Measurements from ENCODE around the gene ASB18. TPM values are rescaled to one million over a fixed set of nuclear protein-coding genes. Genes with fewer than 3 reads are reported as not detected.

Gene ASB18
- total and polyA plus RNA-seq, 2 of the 8 experiments (the other 6 are each of a cell fraction or from before 2014, with no cell fraction given), result not detected

DNA sequence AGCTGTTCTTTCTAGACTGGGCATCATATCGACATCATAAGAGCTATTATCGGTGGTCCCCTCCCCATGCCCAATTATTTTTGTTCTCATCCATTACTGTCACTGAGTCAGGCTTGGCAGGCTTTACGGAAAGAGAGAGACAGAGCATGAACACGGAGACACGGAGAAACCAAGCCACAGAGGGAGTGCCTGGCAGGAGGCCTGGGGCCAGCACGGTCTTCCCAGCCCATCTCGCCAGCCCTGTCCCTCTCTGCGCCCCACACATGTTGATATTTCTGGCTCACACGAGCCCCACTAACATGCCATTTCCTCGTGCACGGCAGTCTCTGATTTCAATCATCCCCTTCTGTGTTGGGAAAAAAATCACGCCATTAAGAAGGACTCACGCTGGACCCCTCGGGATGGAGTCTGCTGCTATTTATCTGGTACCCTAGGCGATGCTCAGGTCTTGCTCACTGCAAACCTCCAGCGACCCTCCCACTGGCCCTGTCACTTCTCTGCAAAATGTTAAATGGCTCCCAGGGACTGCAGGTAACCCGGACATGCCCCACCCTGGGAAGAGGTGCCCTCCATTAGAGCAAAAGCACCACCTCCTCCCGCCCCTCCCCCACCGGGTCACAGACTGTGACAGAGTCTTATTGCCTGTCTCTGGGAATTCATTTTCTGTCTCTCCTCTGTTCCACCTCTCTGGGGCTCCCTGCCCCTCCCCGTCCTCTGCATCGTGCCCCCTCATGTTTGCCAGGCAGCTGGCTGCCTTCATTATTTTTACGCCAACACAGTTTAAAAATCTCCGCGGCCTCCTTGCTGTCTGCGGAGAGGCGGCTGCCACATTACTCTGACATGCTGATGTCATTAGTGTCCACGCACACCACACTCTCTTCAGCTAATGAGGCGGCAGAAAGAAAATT is 55.9 kb downstream of the ASB18 start (continued):
- no peak for TF ChIP-seq CBX5 (IDR thresholded peaks at IDR 0.05; ENCODE audit: low read depth, low read length)
- no peak for TF ChIP-seq BACH1 (IDR thresholded peaks at IDR 0.05; ENCODE audit: low read length)
- TF ChIP-seq TCF12 (IDR thresholded peaks at IDR 0.05; ENCODE audit: low read depth, low read length), result no peak
- no peak for TF ChIP-seq POU5F1 (IDR thresholded peaks at IDR 0.05; ENCODE audit: low read depth, low read length)
- TF ChIP-seq HDAC6 (IDR thresholded peaks at IDR 0.05; ENCODE audit: low read depth, low read length), result no peak
- TF ChIP-seq, protein P1, sequence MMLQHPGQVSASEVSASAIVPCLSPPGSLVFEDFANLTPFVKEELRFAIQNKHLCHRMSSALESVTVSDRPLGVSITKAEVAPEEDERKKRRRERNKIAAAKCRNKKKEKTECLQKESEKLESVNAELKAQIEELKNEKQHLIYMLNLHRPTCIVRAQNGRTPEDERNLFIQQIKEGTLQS (IDR thresholded peaks at IDR 0.05; ENCODE audit: insufficient read depth, low read depth, low read length), result no peak
- TF ChIP-seq SIN3A (conservative IDR thresholded peaks at IDR 0.05 in 1 of 2, IDR thresholded peaks at IDR 0.05 in 1 of 2; ENCODE audit: low read depth in 1 of 2, low read length in 2 of 2), result no peak

All from H1 (cell line).